GM12873 (cell line): Measurements from ENCODE around the gene MAPK12.

ENCODE experiments used
- TF ChIP-seq, protein P1 (sequence below): IDR thresholded peaks from 2 replicates; pipeline ENCODE4 v1.5.1; 2012; ENCODE audit warnings: low read depth, mild to moderate bottlenecking, moderate library complexity, low read length, control low read depth; ENCODE audit not compliant: insufficient read depth; ENCODE audit errors: missing control alignments

The MAPK12 gene

DNA sequence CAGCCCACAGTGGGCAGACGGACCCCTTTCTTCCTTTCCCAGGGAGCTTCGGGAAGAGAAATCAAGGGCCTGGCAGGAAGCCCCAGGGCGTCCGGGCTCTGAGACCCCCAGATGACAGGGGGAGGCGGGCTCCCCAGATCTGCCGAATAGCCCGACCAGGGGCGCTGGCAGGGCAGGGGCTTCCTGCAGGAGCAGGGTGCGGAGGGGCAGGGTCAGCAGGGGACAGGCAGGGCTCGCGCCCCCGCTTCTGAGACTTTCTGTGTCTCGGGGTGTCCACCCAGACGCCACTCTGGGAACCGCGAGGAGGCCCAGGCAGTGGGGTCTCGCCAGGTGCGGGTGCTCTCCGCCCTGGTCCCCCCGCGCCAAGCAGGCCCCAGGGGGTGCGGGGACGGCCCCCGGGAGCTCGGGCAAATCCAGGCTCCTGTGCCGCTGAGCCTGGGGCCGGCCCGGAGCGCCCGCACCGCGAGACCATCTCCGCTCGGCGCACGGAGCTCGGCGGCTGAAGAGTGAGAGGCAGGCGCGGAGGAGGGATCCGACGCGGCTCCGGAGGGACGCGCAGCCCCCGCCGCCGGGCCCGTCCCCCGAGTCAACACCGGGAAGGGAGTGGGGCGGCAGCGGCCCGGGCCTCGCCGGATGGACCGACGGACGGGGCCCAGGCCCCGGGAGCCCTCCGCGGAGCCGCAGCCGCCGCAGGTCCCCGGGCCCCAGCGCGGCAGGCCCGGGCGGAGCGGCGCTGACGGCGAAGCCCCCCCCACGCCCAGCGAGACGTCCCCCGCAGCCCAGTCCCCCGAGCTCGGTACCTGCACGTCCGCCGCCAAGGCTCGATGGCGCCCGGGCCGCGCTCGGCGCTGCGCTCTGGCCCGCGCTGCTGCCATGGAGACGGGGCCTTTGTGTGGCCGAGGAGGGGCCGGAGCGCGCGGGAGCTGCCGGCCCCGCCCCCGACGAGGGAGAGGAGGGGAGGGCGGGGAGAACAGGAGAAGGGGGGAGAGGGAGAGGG, 45.6 kb upstream of the MAPK12 start, which contains the start of gene PLXNB2:
TSS of gene PLXNB2 (minus strand) at position 894 of the 997 bp plus-strand sequence. CDS start 17,062 bp downstream, outside the sequence.
- TF ChIP-seq, protein P1, sequence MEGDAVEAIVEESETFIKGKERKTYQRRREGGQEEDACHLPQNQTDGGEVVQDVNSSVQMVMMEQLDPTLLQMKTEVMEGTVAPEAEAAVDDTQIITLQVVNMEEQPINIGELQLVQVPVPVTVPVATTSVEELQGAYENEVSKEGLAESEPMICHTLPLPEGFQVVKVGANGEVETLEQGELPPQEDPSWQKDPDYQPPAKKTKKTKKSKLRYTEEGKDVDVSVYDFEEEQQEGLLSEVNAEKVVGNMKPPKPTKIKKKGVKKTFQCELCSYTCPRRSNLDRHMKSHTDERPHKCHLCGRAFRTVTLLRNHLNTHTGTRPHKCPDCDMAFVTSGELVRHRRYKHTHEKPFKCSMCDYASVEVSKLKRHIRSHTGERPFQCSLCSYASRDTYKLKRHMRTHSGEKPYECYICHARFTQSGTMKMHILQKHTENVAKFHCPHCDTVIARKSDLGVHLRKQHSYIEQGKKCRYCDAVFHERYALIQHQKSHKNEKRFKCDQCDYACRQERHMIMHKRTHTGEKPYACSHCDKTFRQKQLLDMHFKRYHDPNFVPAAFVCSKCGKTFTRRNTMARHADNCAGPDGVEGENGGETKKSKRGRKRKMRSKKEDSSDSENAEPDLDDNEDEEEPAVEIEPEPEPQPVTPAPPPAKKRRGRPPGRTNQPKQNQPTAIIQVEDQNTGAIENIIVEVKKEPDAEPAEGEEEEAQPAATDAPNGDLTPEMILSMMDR = no peak

DNA sequence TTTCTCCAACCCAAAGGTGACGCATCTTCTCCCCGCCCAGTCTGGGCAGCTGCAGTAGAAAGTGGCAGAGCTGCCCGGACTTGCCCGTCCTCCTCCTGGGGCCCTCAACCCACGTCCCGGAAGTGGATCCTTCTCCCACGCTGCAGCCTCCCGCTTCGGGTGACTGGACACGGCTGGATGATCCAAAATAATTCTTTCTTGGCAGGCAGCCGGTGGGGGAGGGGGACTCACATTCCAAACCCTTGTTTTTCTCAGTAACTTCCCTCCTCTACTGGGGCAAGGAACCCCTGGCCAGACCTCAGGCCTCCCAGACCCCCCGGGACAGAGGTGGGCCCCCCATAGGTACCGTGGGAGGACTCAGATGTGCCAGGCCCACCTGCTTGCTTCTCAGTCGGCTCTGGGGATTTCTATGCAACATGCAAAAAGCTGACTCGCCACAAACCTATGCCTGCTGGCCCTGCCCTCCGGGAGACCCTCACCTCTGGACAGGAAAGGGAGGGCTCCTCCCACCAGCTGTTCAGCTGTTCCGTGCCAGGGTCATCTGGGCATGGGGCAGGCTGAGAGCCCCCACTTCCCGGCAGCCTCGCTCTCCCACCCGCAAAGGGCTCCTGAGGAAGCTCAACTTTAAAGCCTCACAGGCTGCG, 44.6 kb upstream of the MAPK12 start:
- TF ChIP-seq, protein P1 = no peak

DNA sequence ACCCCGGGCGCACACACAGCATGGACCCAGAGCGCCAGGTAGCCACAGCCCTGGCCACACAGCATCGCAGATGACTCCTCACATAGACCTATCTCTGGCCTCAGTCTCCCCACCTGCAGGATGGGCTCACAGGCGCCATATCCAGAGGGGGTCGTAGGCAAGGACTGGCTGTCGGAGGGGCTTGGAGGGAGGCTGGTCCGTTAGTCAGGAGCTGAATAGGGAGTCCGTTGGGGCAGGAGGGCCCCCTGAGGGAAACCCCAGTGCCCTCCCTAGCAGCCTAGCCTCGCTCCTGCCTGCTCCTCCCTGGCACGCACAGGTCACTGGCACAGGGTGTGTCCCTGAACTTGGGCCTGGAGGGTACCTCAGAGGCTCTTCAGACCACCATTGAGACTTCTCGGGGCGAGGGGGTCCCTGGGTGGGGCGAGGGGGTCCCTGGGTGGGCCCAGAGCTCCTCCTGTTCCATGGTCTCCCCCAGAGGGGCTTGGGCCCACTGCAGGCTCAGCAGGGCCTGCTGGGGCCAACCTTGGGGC, 44.0 kb upstream of the MAPK12 start:
- TF ChIP-seq, protein P1 = no peak

DNA sequence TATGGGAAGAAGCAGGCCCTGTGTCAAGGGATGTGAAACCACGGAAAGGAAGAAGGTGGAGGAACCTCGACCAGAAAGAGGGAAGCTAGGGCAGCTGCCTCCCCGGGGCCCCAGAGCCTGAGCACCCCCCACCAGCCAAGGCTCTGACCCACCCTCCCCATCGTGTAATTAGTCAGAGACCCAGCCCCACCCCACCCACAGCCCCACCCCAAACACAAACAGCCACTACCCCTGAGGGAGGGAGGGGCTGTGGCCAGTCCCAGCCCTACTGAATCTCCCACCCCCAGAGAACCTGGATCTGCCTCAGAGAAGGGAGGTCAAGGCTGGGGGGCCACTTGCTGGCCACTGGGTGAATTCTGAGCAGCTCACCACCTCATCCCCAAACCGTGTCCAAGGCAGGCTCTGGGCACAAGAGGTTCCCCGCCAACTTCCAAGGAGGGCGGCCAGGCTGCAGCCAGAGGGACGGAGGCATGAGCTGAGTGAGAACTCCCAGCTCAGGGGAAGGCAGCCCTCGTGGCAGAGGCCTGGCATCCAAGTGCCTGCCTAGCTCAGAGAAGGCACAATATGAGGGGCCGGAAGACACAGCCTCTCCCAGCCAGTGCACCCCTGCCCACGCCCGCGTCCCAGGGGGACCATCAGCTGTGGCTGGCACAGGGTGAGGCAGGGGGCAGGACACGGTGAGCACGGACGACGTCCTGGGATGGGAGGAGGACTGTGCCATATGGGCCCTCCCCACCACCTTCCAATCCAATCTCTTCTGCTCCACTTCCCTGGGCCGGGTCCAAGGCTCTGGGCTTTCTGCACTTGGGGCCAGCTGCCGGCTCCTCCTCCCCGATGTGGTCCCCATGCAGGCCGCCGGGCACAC, 43.3 kb upstream of the MAPK12 start:
- TF ChIP-seq, protein P1 = no peak

DNA sequence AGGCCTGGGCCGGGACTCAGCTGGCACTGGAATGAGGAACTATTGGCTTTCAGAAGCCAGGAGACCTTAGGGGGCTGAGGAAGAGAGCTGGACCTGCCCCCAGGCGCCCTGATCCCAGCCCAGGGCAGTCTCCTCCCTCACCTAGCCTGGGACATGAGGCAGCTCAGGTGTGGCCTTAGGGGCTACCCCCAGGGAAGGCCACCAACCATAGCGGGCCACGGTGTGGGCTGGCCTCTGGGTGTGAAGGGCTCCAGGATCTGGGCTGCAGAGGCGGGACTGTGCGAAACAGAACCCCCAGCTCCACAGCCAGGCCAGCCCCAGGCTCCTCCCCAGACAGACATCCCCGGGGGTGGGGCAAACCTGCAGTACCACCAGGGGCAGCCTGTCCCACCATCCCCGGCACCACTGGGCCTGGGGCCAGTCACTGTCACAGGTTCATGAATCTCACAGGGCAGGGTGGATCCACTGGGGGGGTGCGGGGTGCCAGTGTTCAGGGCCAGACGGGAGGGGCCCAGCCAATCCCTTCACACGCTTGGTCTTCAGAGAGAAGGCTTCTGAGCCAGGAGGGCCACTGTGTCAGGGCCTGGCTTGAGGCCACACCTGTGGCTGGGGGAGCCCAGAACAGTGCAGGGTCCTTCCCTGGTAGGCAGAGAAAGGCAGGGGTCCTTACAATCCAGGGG, 42.5 kb upstream of the MAPK12 start:
- TF ChIP-seq, protein P1 = peak; percentile 23

DNA sequence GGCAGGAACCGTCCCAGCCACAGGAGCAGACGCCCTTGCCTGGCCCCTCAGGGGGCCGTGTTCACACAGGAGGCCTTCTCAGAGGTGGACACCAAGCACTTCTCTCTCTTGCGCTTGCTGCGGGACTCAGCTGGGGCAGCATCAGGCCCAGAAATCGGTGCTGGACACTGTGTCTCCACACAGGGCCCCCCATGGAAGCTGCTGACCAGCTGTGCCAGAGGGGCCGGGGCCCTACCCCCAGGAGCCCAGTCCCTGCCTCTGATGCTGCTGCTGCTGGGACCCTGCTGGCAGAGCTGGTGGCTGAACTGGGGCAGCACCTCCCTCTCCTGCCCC, 42.0 kb upstream of the MAPK12 start:
- TF ChIP-seq, protein P1 = no peak
